Vagina (tissue), 2 donors: ENCODE data around the gene TFDP2.

Source experiments
- CTCF ChIP-seq, 3 experiments: fragments of 450-650 bp in 2 of 3; fragments of 200-600 bp in 1 of 3; sonication (generic) in 1 of 3; IDR thresholded peaks; one replicate each; pipeline ENCODE4 v1.5.1; 2017 to 2019; ENCODE audit warnings: antibody characterized with exemption in 3 of 3, mild to moderate bottlenecking in 2 of 3, moderate library complexity in 2 of 3
- POLR2A ChIP-seq, 2 donors: fragments of 450-650 bp; IDR thresholded peaks; one replicate each; pipeline ENCODE4 v1.6.1; 2017; ENCODE audit warnings: antibody characterized with exemption in 2 of 2, mild to moderate bottlenecking in 2 of 2, moderate library complexity in 2 of 2
- POLR2AphosphoS5 ChIP-seq, 2 donors: sonication (generic); formaldehyde crosslinking; IDR thresholded peaks; one replicate each; pipeline ENCODE4 v1.9.0; 2017; ENCODE audit warnings: antibody characterized with exemption in 2 of 2, mild to moderate bottlenecking in 2 of 2, low read depth in 1 of 2; ENCODE audit not compliant: insufficient read depth in 1 of 2

GRCh38 chr3:142029791-142030190 is 119.6 kb downstream of the TFDP2 start:
- TF ChIP-seq CTCF (IDR thresholded peaks at IDR 0.05) = no peak
- no peak for TF ChIP-seq POLR2AphosphoS5 (IDR thresholded peaks at IDR 0.05; ENCODE audit: insufficient read depth in 1 of 2, low read depth in 1 of 2)
- no peak for TF ChIP-seq POLR2A (IDR thresholded peaks at IDR 0.05)
